ENCODE data around the gene HNRNPH3.
"Not testable (repeated sequence)": the region's sequence is repeated elsewhere in the genome, so short reads cannot be mapped to it uniquely, and the experiment has no call there.

Gene HNRNPH3

GRCh38 chr10:68315582-68315981, 16.3 kb upstream of the HNRNPH3 start:
- Mint-ChIP-seq H3K27me3 (ENCODE audit: low read depth) (no peaks in the 10 kb centered on the region), H3K4me3 (no peak overlapping the region), H3K4me1 (ENCODE audit: low read depth) (peaks cover 12% of the 10 kb centered on the region), H3K27ac (no peak overlapping the region), H3K36me3 (ENCODE audit: low read depth) (peaks cover 12% of the 10 kb centered on the region), H3K9me3 (peaks cover 19% of the 10 kb centered on the region)

- Mint-ChIP-seq H3K4me1 (ENCODE audit: low read depth) (peaks cover 12% of the 10 kb centered on the region), H3K9me3 (peaks cover 19% of the 10 kb centered on the region), H3K36me3 (ENCODE audit: low read depth) (peaks cover 16% of the 10 kb centered on the region), H3K4me3 (no peak overlapping the region), H3K27me3 (ENCODE audit: low read depth) (no peaks in the 10 kb centered on the region), H3K27ac (no peak overlapping the region)
These were observed 13.4 kb upstream of the HNRNPH3 start for GRCh38 chr10:68318331-68319059.

- H3K4me3 Mint-ChIP-seq; H3K4me1 Mint-ChIP-seq (ENCODE audit: low read depth); H3K9me3 Mint-ChIP-seq; H3K27ac Mint-ChIP-seq; H3K27me3 Mint-ChIP-seq (ENCODE audit: low read depth); H3K36me3 Mint-ChIP-seq (ENCODE audit: low read depth): not testable (repeated sequence)
These were observed 7.5 kb upstream of the HNRNPH3 start for GRCh38 chr10:68324396-68324795.

GRCh38 chr10:68327889-68328786, 3.7 kb upstream of the HNRNPH3 start:
- H3K27me3 Mint-ChIP-seq (ENCODE audit: low read depth): no peaks in the 10 kb centered on the region
- H3K4me1 Mint-ChIP-seq (ENCODE audit: low read depth): peaks cover 25% of the 10 kb centered on the region
- H3K4me3 Mint-ChIP-seq: peak overlapping the region; percentile 69
- H3K36me3 Mint-ChIP-seq (ENCODE audit: low read depth): peaks cover 11% of the 10 kb centered on the region
- H3K9me3 Mint-ChIP-seq: no peaks in the 10 kb centered on the region
- H3K27ac Mint-ChIP-seq: peak overlapping the region; percentile 67

- Mint-ChIP-seq H3K4me3 (no peak overlapping the region), H3K4me1 (ENCODE audit: low read depth) (peaks cover 35% of the 10 kb centered on the region), H3K27ac (no peak overlapping the region), H3K27me3 (ENCODE audit: low read depth) (no peaks in the 10 kb centered on the region), H3K36me3 (ENCODE audit: low read depth) (peaks cover 21% of the 10 kb centered on the region), H3K9me3 (no peaks in the 10 kb centered on the region)
These were observed 2.4 kb upstream of the HNRNPH3 start for GRCh38 chr10:68329506-68329861.

GRCh38 chr10:68330852-68331454, 911 bp upstream of the HNRNPH3 start:
- H3K4me3 Mint-ChIP-seq: peak overlapping the region; percentile 96
- H3K27ac Mint-ChIP-seq: peak overlapping the region; percentile 100
- no peaks in the 10 kb centered on the region for H3K27me3 Mint-ChIP-seq (ENCODE audit: low read depth)
- H3K36me3 Mint-ChIP-seq (ENCODE audit: low read depth): peaks cover 28% of the 10 kb centered on the region
- H3K9me3 Mint-ChIP-seq: no peaks in the 10 kb centered on the region
- H3K4me1 Mint-ChIP-seq (ENCODE audit: low read depth): peaks cover 46% of the 10 kb centered on the region

GRCh38 chr10:68332259-68333057, 594 bp downstream of the HNRNPH3 start, which contains the start of gene PBLD:
Gene PBLD (minus strand): TSS chr10:68332928. CDS start chr10:68306844, 26,084 bp downstream.
- Mint-ChIP-seq H3K9me3 (no peaks in the 10 kb centered on the region), H3K4me1 (ENCODE audit: low read depth) (peaks cover 58% of the 10 kb centered on the region), H3K27me3 (ENCODE audit: low read depth) (no peaks in the 10 kb centered on the region), H3K27ac (peak within 1 kb of the TSS; percentile 100), H3K36me3 (ENCODE audit: low read depth) (peaks cover 37% of the 10 kb centered on the region), H3K4me3 (peak within 1 kb of the TSS; percentile 96)

- no peaks in the 10 kb centered on the region for H3K27me3 Mint-ChIP-seq (ENCODE audit: low read depth)
- peaks cover 42% of the 10 kb centered on the region for H3K36me3 Mint-ChIP-seq (ENCODE audit: low read depth)
- H3K4me1 Mint-ChIP-seq (ENCODE audit: low read depth): peaks cover 62% of the 10 kb centered on the region
- peak overlapping the region; percentile 96 for H3K4me3 Mint-ChIP-seq
- H3K9me3 Mint-ChIP-seq: no peaks in the 10 kb centered on the region
- peak overlapping the region; percentile 100 for H3K27ac Mint-ChIP-seq
These were observed 1.2 kb downstream of the HNRNPH3 start for GRCh38 chr10:68333058-68333395.

- H3K27me3 Mint-ChIP-seq (ENCODE audit: low read depth): no peaks in the 10 kb centered on the region
- peak overlapping the region; percentile 96 for H3K4me3 Mint-ChIP-seq
- peaks cover 59% of the 10 kb centered on the region for H3K4me1 Mint-ChIP-seq (ENCODE audit: low read depth)
- H3K9me3 Mint-ChIP-seq: no peaks in the 10 kb centered on the region
- peak overlapping the region; percentile 100 for H3K27ac Mint-ChIP-seq
- H3K36me3 Mint-ChIP-seq (ENCODE audit: low read depth): peaks cover 41% of the 10 kb centered on the region
These were observed 1.9 kb downstream of the HNRNPH3 start for GRCh38 chr10:68333440-68334431.

GRCh38 chr10:68334672-68335467, 3.0 kb downstream of the HNRNPH3 start:
- peak overlapping the region; percentile 96 for H3K4me3 Mint-ChIP-seq
- peak overlapping the region; percentile 56 for H3K27ac Mint-ChIP-seq
- peaks cover 48% of the 10 kb centered on the region for H3K36me3 Mint-ChIP-seq (ENCODE audit: low read depth)
- peaks cover 56% of the 10 kb centered on the region for H3K4me1 Mint-ChIP-seq (ENCODE audit: low read depth)
- H3K27me3 Mint-ChIP-seq (ENCODE audit: low read depth): no peaks in the 10 kb centered on the region
- H3K9me3 Mint-ChIP-seq: no peaks in the 10 kb centered on the region

GRCh38 chr10:68336754-68337351, 5.0 kb downstream of the HNRNPH3 start:
- Mint-ChIP-seq H3K9me3 (no peaks in the 10 kb centered on the region), H3K4me3 (peak overlapping the region; percentile 38), H3K4me1 (ENCODE audit: low read depth) (peaks cover 50% of the 10 kb centered on the region), H3K27ac (peak overlapping the region; percentile 66), H3K27me3 (ENCODE audit: low read depth) (no peaks in the 10 kb centered on the region), H3K36me3 (ENCODE audit: low read depth) (peaks cover 63% of the 10 kb centered on the region)

- Mint-ChIP-seq H3K9me3 (no peaks in the 10 kb centered on the region), H3K4me3 (no peak overlapping the region), H3K4me1 (ENCODE audit: low read depth) (peaks cover 38% of the 10 kb centered on the region), H3K27me3 (ENCODE audit: low read depth) (no peaks in the 10 kb centered on the region), H3K27ac (no peak overlapping the region), H3K36me3 (ENCODE audit: low read depth) (peaks cover 59% of the 10 kb centered on the region)
These were observed 8.7 kb downstream of the HNRNPH3 start for GRCh38 chr10:68340358-68341080.

All from T-helper 1 cell treated with Interleukin-12 subunit alpha and Interleukin-12 subunit beta and Interleukin-4 antibody, amounts not matched to agents 30 μg/mL and 1 μg/mL, for 36 hours (primary cell).